Uterus (tissue), 2 donors: ENCODE data around the gene HMCN1.

Experiments used
- CTCF ChIP-seq, 4 experiments: fragments of 200-600 bp in 2 of 4; fragments of 450-650 bp in 2 of 4; sonication (generic) in 2 of 4; IDR thresholded peaks; one replicate each; pipeline ENCODE4 v1.5.1; 2016 to 2019; ENCODE audit warnings: antibody characterized with exemption in 4 of 4, mild to moderate bottlenecking in 2 of 4, moderate library complexity in 1 of 4
- POLR2A ChIP-seq, 2 donors: fragments of 450-650 bp; IDR thresholded peaks; one replicate each; pipeline ENCODE4 v1.6.1; 2016; ENCODE audit warnings: antibody characterized with exemption in 2 of 2, mild to moderate bottlenecking in 1 of 2, moderate library complexity in 1 of 2

- TF ChIP-seq CTCF (IDR thresholded peaks at IDR 0.05) (no peak), POLR2A (IDR thresholded peaks at IDR 0.05) (no peak)
These were observed 479.0 kb downstream of the HMCN1 start for GRCh38 chr1:186213225-186213607.
